K562 (cell line): Measurements from ENCODE around the gene ADAP1. TPM values are rescaled to one million over a fixed set of nuclear protein-coding genes. Genes with fewer than 3 reads are reported as not detected.

Source experiments
- CSDE1 ChIP-seq, 2 experiments: fragments of 450-650 bp; IDR thresholded peaks; 2 replicates each; pipeline ENCODE4 v1.6.1; 2016; ENCODE audit warnings: mild to moderate bottlenecking in 1 of 2
- DIDO1 ChIP-seq: fragments of 450-650 bp; IDR thresholded peaks from 2 replicates; pipeline ENCODE4 v1.6.1; 2016; ENCODE audit warnings: low read depth, missing biosample characterization, missing genetic modification characterization
- FOXP1 ChIP-seq: sonication (generic); formaldehyde crosslinking; IDR thresholded peaks from 2 replicates; pipeline ENCODE4 v1.8.0; 2022; ENCODE audit warnings: mild to moderate bottlenecking, missing genetic modification reagents
- HIVEP1 ChIP-seq: fragments of 250-450 bp; sonication (Bioruptor Pico); IDR thresholded peaks from 2 replicates; pipeline ENCODE4 v1.4.0; 2020; ENCODE audit warnings: mild to moderate bottlenecking
- IFI16 ChIP-seq: fragments of 250-450 bp; sonication (Bioruptor Pico); IDR thresholded peaks from 2 replicates; pipeline ENCODE4 v2.1.2; 2022; ENCODE audit warnings: mild to moderate bottlenecking, inconsistent platforms
- KLF1 ChIP-seq: fragments of 450-650 bp; IDR thresholded peaks from 2 replicates; pipeline ENCODE4 v1.6.1; 2016; ENCODE audit warnings: missing genetic modification characterization, missing compliant biosample characterization
- NFIX ChIP-seq: fragments of 250-450 bp; sonication (Bioruptor Pico); IDR thresholded peaks from 2 replicates; pipeline ENCODE4 v1.4.0; 2020; ENCODE audit warnings: low read depth, mild to moderate bottlenecking, moderate library complexity
- SMARCA5 ChIP-seq: fragments of 450-650 bp; IDR thresholded peaks from 2 replicates; pipeline ENCODE4 v1.6.1; 2016
- TCF15 ChIP-seq: fragments of 250-450 bp; sonication (Bioruptor Pico); IDR thresholded peaks from 2 replicates; pipeline ENCODE4 v1.8.0; 2022; ENCODE audit warnings: moderate library complexity, mild to moderate bottlenecking, inconsistent platforms
- TCFL5 ChIP-seq: fragments of 250-450 bp; sonication (Bioruptor Pico); conservative IDR thresholded peaks from 2 replicates; pipeline ENCODE4 v1.6.1; 2021; ENCODE audit warnings: mild to moderate bottlenecking, moderate library complexity, matching md5 sums
- TSC22D4 ChIP-seq: fragments of 450-650 bp; IDR thresholded peaks from 2 replicates; pipeline ENCODE4 v1.6.1; 2016; ENCODE audit warnings: missing genetic modification characterization, missing biosample characterization, control low read depth
- YY1 ChIP-seq, 3 experiments: IDR thresholded peaks; 2 replicates each; pipeline ENCODE4 v1.6.1; 2011; ENCODE audit warnings: low read length in 2 of 3, mild to moderate bottlenecking in 2 of 3, moderate library complexity in 2 of 3, borderline replicate concordance in 1 of 3, control low read depth in 1 of 3, low read depth in 1 of 3; ENCODE audit not compliant: insufficient read depth in 3 of 3, insufficient replicate concordance in 2 of 3, control insufficient read depth in 1 of 3, insufficient read length in 1 of 3; ENCODE audit errors: extremely low read depth in 1 of 3
- ZC3H11A ChIP-seq: IDR thresholded peaks from 2 replicates; pipeline ENCODE4 v1.6.1; 2012; ENCODE audit warnings: low read depth, low read length, improper control_type of control experiment
- ZFP36 ChIP-seq: fragments of 150-350 bp; IDR thresholded peaks from 2 replicates; pipeline ENCODE4 v1.6.1; 2018; ENCODE audit warnings: low read length, low read depth; ENCODE audit not compliant: partially characterized antibody
- ZNF121 ChIP-seq: sonication (generic); formaldehyde crosslinking; conservative IDR thresholded peaks from 2 replicates; pipeline ENCODE4 v1.8.0; 2022; ENCODE audit warnings: missing genetic modification reagents
- polyA plus RNA-seq, 8 experiments: library from polyadenylated mRNA; depleted of rRNA in 4 of 8; stranded (reverse) in 5 of 8; unstranded in 3 of 8; fragments of >200 nt; fragmentation: Nextera tagmentation in 2 of 8; fragmentation: Illumina TruSeq in 1 of 8; extraction: Ambion mirVana in 2 of 8; extraction: Trizol in 1 of 8; gene quantifications; 2 replicates each; pipeline versions ENCODE4 v1.2.1 to v1.2.3, GENCODE V29; 2011 to 2014; ENCODE audit warnings: inconsistent platforms in 1 of 8, missing spikeins in 1 of 8
- total RNA-seq, 7 experiments: library from RNA; depleted of rRNA in 6 of 7; stranded (reverse); fragments of >200 nt in 6 of 7; fragmentation: Illumina TruSeq in 2 of 7; extraction: Trizol in 2 of 7; gene quantifications; 2 replicates each; pipeline versions ENCODE4 v1.2.1 to v1.2.3, GENCODE V29; 2011 to 2021; ENCODE audit warnings: low replicate concordance in 1 of 7
- TF ChIP-seq, protein P1 (sequence below): sonication (generic); formaldehyde crosslinking; IDR thresholded peaks from 2 replicates; pipeline ENCODE4 v1.8.0; 2022; ENCODE audit warnings: missing genetic modification reagents, mild to moderate bottlenecking, moderate library complexity, borderline replicate concordance
- TF ChIP-seq, protein P2 (sequence below), 2 experiments: fragments of 450-650 bp in 1 of 2; sonication (generic) in 1 of 2; formaldehyde crosslinking; conservative IDR thresholded peaks; 2 replicates each; pipeline versions ENCODE4 v1.4.0 to v1.8.1; 2020 to 2022; ENCODE audit warnings: mild to moderate bottlenecking in 1 of 2, missing genetic modification reagents in 1 of 2
- TF ChIP-seq, protein P3 (sequence below): fragments of 450-650 bp; IDR thresholded peaks from 2 replicates; pipeline ENCODE4 v1.6.1; 2018; ENCODE audit warnings: mild to moderate bottlenecking, low read depth; ENCODE audit not compliant: partially characterized antibody
- TF ChIP-seq, protein P4 (sequence below): sonication (generic); formaldehyde crosslinking; IDR thresholded peaks from 2 replicates; pipeline ENCODE4 v1.8.1; 2022; ENCODE audit warnings: missing genetic modification reagents
- TF ChIP-seq, protein P5 (sequence below): fragments of 250-450 bp; sonication (Bioruptor Pico); IDR thresholded peaks from 2 replicates; pipeline ENCODE4 v1.4.0; 2020; ENCODE audit warnings: mild to moderate bottlenecking, moderate library complexity, borderline replicate concordance

Gene ADAP1
- total and polyA plus RNA-seq, 9 of the 15 experiments (the other 6 are each of a cell fraction or from before 2014, with no cell fraction given), result 0.27 to 1.4 (median 0.52) TPM; not detected in 3

DNA sequence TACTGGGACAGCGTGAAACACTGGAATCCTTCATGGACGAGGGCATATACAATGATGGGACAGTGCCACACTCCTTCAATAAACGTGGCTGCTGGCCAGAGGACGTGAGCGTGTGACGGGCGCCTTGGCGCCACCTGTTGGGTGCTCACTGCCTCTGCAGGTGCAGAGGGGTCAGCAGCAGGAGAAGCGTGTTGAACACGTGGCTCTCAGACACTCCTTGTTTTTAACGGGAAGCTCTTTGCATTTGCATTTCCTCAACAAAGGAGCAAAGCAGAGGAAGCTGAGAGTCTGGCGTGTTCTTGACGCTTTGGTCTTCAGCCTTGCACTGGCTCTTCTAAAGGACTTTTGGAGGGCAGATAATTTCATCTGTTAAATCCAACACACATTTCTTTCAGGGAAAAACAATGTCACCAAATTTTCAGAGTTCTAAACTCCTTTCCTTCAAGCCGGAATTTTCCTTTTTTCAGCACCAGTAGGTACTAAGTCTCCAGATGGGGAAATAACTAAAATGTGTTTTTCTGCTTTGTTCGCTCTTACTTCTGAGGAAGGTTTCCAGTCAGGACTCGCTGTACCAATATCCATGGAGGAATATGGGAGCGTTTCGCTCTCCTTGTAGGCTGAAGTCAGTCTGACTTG lies 81.0 kb downstream of the ADAP1 start (continued):
- TF ChIP-seq ZFP36 (no peak), DIDO1 (no peak), KLF1 (tag) (no peak), TSC22D4 (tag) (no peak), FOXP1 (CRISPR knock-in tag) (peak; percentile 100), HIVEP1 (CRISPR knock-in tag) (no peak), TCF15 (CRISPR knock-in tag) (peak; percentile 62; the same call in 1 of the 2 replicates), NFIX (CRISPR knock-in tag) (peak; percentile 26; the same call in 1 of the 2 replicates), TCFL5 (CRISPR knock-in tag) (no peak), ZC3H11A (no peak), YY1 (IDR thresholded peaks at IDR 0.05; ENCODE audit: borderline replicate concordance in 1 of 3, control insufficient read depth in 1 of 3, extremely low read depth in 1 of 3, insufficient read depth in 3 of 3, insufficient read length in 1 of 3, insufficient replicate concordance in 2 of 3, low read depth in 1 of 3, low read length in 2 of 3) (peak in 2 of 3 experiments; percentile 33 to 36), CSDE1 (IDR thresholded peaks at IDR 0.05) (no peak), ZNF121 (CRISPR knock-in tag) (no peak), IFI16 (CRISPR knock-in tag) (no peak), SMARCA5 (no peak)
- TF ChIP-seq, protein P1, sequence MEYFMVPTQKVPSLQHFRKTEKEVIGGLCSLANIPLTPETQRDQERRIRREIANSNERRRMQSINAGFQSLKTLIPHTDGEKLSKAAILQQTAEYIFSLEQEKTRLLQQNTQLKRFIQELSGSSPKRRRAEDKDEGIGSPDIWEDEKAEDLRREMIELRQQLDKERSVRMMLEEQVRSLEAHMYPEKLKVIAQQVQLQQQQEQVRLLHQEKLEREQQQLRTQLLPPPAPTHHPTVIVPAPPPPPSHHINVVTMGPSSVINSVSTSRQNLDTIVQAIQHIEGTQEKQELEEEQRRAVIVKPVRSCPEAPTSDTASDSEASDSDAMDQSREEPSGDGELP, result peak; percentile 96
- TF ChIP-seq, protein P2, sequence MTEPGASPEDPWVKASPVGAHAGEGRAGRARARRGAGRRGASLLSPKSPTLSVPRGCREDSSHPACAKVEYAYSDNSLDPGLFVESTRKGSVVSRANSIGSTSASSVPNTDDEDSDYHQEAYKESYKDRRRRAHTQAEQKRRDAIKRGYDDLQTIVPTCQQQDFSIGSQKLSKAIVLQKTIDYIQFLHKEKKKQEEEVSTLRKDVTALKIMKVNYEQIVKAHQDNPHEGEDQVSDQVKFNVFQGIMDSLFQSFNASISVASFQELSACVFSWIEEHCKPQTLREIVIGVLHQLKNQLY (CRISPR knock-in tag; conservative IDR thresholded peaks at IDR 0.05), result peak in 1 of 2 experiments; percentile 99; a peak in 2 of 4 replicates
- TF ChIP-seq, protein P3, sequence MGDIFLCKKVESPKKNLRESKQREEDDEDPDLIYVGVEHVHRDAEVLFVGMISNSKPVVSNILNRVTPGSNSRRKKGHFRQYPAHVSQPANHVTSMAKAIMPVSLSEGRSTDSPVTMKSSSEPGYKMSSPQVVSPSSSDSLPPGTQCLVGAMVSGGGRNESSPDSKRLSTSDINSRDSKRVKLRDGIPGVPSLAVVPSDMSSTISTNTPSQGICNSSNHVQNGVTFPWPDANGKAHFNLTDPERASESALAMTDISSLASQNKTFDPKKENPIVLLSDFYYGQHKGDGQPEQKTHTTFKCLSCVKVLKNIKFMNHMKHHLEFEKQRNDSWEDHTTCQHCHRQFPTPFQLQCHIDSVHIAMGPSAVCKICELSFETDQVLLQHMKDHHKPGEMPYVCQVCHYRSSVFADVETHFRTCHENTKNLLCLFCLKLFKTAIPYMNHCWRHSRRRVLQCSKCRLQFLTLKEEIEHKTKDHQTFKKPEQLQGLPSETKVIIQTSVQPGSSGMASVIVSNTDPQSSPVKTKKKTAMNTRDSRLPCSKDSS, result no peak
- TF ChIP-seq, protein P4, sequence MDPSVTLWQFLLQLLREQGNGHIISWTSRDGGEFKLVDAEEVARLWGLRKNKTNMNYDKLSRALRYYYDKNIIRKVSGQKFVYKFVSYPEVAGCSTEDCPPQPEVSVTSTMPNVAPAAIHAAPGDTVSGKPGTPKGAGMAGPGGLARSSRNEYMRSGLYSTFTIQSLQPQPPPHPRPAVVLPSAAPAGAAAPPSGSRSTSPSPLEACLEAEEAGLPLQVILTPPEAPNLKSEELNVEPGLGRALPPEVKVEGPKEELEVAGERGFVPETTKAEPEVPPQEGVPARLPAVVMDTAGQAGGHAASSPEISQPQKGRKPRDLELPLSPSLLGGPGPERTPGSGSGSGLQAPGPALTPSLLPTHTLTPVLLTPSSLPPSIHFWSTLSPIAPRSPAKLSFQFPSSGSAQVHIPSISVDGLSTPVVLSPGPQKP (CRISPR knock-in tag), result no peak
- TF ChIP-seq, protein P5, sequence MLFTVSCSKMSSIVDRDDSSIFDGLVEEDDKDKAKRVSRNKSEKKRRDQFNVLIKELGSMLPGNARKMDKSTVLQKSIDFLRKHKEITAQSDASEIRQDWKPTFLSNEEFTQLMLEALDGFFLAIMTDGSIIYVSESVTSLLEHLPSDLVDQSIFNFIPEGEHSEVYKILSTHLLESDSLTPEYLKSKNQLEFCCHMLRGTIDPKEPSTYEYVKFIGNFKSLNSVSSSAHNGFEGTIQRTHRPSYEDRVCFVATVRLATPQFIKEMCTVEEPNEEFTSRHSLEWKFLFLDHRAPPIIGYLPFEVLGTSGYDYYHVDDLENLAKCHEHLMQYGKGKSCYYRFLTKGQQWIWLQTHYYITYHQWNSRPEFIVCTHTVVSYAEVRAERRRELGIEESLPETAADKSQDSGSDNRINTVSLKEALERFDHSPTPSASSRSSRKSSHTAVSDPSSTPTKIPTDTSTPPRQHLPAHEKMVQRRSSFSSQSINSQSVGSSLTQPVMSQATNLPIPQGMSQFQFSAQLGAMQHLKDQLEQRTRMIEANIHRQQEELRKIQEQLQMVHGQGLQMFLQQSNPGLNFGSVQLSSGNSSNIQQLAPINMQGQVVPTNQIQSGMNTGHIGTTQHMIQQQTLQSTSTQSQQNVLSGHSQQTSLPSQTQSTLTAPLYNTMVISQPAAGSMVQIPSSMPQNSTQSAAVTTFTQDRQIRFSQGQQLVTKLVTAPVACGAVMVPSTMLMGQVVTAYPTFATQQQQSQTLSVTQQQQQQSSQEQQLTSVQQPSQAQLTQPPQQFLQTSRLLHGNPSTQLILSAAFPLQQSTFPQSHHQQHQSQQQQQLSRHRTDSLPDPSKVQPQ (CRISPR knock-in tag), result peak; percentile 71; the same call in 1 of the 2 replicates
